ENCODE data around the gene SETD7. TPM values are rescaled to one million over a fixed set of nuclear protein-coding genes. Genes with fewer than 3 reads are reported as not detected.

Gene SETD7
- total RNA-seq, 2 experiments from 2014 or later = 12.4 to 12.5 TPM

DNA sequence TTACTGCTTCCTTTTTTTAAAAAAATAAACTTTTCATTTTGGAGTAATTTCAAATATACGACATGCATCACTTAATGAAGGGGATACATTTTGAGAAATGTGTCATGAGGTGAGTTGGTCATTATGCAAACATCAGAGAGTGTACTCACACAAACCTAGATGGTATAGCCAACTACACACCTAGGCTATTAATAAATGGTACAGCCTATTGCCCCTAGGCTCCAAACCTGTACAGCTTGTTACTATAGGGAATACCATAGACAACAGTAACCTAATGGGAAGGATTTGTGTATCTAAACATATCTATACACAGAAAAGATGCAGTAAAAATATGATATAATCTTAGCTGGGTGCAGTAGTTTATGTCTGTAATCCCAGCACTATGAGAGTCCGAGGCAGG is 29.1 kb downstream of the SETD7 start:
- Mint-ChIP-seq H3K9me3 (ENCODE audit: low read depth) (no peaks in the 10 kb centered on the region), H3K4me3 (no peak overlapping the region), H3K27ac (no peak overlapping the region), H3K27me3 (no peaks in the 10 kb centered on the region), H3K36me3 (ENCODE audit: low read depth) (peaks cover 38% of the 10 kb centered on the region), H3K4me1 (no peaks in the 10 kb centered on the region)
- ChIA-PET CTCF (interaction anchor here (0.5 kb wide), 1 partner anchor 494 kb away, joined by 4 read pairs; no protein-coding TSS in a partner anchor), POLR2A (no interaction called here)
- DNase-seq = no peak
- intact Hi-C loops (cut with DNase I, micrococcal nuclease) = no loop called here
- ATAC-seq = no peak

DNA sequence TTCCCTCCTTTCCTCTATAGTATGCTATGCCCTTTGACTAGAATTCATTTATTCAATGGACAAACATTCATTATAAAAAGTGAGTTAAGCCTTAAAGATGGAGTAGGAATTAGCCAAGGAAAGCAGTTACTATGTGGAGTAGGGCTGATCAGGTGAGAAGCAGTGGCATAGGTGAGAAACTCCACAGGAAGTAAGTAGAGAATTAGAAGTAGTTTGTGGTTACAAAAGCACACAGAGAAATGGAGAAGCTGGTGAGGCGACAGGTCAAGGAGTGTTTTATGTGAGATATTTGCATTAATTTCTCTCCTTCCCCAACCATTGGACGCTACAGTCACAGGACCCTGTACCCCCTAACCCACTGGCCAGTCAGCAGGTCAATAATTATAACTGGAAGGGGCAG is 30.6 kb downstream of the SETD7 start:
- CTCF ChIA-PET = interaction anchor here (0.7 kb wide), 1 partner anchor 1282 kb away, joined by 3 read pairs; no protein-coding TSS in a partner anchor
- no peak overlapping the region for H3K27ac Mint-ChIP-seq
- no peaks in the 10 kb centered on the region for H3K27me3 Mint-ChIP-seq
- peaks cover 42% of the 10 kb centered on the region for H3K36me3 Mint-ChIP-seq (ENCODE audit: low read depth)
- no peaks in the 10 kb centered on the region for H3K9me3 Mint-ChIP-seq (ENCODE audit: low read depth)
- H3K4me3 Mint-ChIP-seq = no peak overlapping the region
- POLR2A ChIA-PET = no interaction called here
- no peak for DNase-seq
- intact Hi-C loops (cut with DNase I, micrococcal nuclease) = no loop called here
- H3K4me1 Mint-ChIP-seq = no peaks in the 10 kb centered on the region
- no peak for ATAC-seq

DNA sequence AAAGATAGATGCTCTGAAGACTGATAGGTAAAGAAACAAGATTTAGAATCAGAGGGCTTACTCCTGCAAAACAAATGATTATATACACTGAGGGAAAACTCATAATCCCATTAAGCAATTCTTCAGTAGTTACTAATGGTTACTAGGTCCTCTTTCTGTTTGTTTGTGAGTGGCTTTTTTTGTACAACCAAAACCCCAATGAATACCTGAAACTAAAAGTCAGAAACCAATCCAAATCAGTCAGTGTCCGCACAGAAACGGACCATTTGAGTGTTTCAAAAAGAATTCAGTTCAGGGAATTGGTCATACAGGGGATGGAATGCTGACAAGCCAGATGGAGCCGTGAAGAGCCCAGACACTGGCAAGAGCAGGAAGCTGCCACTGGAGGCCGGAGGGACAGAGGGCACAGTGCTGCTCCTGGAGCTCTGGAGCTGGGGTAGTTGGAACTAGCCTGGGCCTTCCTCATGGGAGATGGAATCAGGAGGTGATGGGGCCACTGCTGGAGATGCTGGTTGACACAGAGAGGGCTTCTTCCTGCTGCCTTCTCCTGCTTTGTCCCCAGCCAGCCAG is 31.9 kb downstream of the SETD7 start:
- intact Hi-C loops (cut with DNase I, micrococcal nuclease) = no loop called here

DNA sequence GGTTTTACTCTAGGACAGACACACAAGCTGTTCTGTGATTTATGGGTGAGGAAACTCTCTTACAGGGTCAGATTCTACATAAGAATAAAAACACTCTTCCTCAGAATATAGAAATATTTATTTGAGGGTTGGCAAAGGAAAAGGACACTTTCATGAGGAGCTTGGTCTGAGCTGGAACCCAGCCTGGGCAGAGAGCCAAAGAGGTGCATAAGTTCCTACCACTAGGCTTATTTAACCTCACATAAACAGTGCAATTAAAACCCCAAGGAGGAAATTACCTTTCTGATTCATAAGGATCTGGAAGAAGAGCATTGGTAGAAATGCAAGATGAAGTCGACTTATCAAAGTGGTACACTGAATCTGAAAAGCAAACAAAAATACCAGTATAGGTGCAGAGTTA is 32.9 kb downstream of the SETD7 start:
- Mint-ChIP-seq H3K36me3 (ENCODE audit: low read depth) (peaks cover 42% of the 10 kb centered on the region), H3K27me3 (no peaks in the 10 kb centered on the region), H3K27ac (no peak overlapping the region), H3K4me3 (no peak overlapping the region), H3K4me1 (no peaks in the 10 kb centered on the region), H3K9me3 (ENCODE audit: low read depth) (no peaks in the 10 kb centered on the region)
- intact Hi-C loops (cut with DNase I, micrococcal nuclease) = no loop called here
- ChIA-PET POLR2A (no interaction called here), CTCF (no interaction called here)
- ATAC-seq (no peak), DNase-seq (no peak)

More for the DNA sequence above, 31.9 kb downstream of the SETD7 start:
- POLR2A ChIA-PET = interaction anchor here (0.6 kb wide), 1 partner anchor 311 kb away, joined by 4 read pairs; no protein-coding TSS in a partner anchor
- no peaks in the 10 kb centered on the region for H3K4me1 Mint-ChIP-seq
- no peak overlapping the region for H3K27ac Mint-ChIP-seq
- DNase-seq = no peak
- no peaks in the 10 kb centered on the region for H3K9me3 Mint-ChIP-seq (ENCODE audit: low read depth)
- H3K4me3 Mint-ChIP-seq = no peak overlapping the region
- no peaks in the 10 kb centered on the region for H3K27me3 Mint-ChIP-seq
- CTCF ChIA-PET = no interaction called here
- peaks cover 47% of the 10 kb centered on the region for H3K36me3 Mint-ChIP-seq (ENCODE audit: low read depth)
- ATAC-seq = no peak

DNA sequence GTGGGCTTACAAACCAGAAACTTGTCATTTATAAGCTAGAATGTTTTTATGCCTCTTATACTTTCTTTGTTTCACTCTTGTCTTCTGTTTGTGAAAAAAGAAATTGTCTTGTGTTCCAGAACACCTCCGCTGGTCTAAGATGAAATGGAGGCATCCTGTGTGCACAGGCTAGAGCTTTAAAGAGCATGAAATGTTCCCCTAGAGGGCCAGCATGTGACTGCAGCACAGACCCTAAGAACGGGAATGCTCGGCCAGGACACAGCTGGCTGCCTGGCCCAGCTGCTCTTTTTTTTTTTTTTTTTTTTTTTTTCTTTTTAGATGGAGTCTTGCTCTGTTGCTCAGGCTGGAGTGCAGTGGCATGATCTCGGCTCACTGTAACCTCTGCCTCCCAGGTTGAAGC is 33.6 kb downstream of the SETD7 start:
- POLR2A ChIA-PET = no interaction called here

DNA sequence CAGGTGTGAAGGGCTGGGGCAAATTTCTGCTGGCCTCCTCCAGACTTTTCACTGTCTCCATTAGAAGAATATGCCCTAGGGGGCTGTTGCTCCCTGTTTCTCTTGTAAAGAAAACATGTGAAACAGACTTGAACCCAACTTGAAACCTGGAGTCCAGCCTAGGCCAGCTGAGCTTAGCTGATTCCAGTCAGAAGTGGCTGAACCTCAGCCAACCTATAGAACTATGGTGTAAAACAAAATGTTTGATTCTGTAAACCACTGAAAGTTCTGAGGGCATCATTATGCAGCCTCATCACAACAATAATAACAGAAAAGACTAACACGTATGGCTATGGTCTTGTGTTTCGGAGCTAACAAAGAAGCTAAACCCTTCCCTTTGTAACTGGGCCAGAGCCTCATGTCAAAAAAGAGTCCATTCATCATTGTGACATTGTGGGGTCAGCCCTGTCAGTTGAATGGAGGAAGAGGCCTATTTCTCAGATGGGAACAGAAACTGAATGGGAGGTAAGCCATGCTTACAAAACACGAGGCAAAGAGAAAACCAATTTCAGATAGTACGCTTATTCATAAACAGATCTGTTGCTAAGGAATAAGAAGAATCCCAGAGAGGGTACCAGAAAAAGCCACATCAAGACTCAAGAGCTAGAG is 34.1 kb downstream of the SETD7 start:
- Mint-ChIP-seq H3K4me1 (no peaks in the 10 kb centered on the region), H3K9me3 (ENCODE audit: low read depth) (no peaks in the 10 kb centered on the region), H3K36me3 (ENCODE audit: low read depth) (peaks cover 47% of the 10 kb centered on the region), H3K4me3 (no peak overlapping the region), H3K27ac (no peak overlapping the region), H3K27me3 (no peaks in the 10 kb centered on the region)
- CTCF ChIA-PET = interaction anchor here (0.6 to 1.2 kb wide), 3 partner anchors 87 to 423 kb away, joined by 3 read pairs; no protein-coding TSS in a partner anchor
- ATAC-seq = no peak
- POLR2A ChIA-PET = no interaction called here
- no peak for DNase-seq
- intact Hi-C loops (cut with DNase I, micrococcal nuclease) = no loop called here

More for the DNA sequence above, 33.6 kb downstream of the SETD7 start:
- H3K4me3 Mint-ChIP-seq = no peak overlapping the region
- H3K27ac Mint-ChIP-seq = no peak overlapping the region
- no peaks in the 10 kb centered on the region for H3K4me1 Mint-ChIP-seq
- CTCF ChIA-PET = interaction anchor here (0.6 to 1.2 kb wide), 2 partner anchors 88 to 424 kb away, joined by 3 read pairs; no protein-coding TSS in a partner anchor
- no peaks in the 10 kb centered on the region for H3K9me3 Mint-ChIP-seq (ENCODE audit: low read depth)
- intact Hi-C loops (cut with DNase I, micrococcal nuclease) = no loop called here
- DNase-seq = no peak
- H3K27me3 Mint-ChIP-seq = no peaks in the 10 kb centered on the region
- no peak for ATAC-seq
- peaks cover 44% of the 10 kb centered on the region for H3K36me3 Mint-ChIP-seq (ENCODE audit: low read depth)

DNA sequence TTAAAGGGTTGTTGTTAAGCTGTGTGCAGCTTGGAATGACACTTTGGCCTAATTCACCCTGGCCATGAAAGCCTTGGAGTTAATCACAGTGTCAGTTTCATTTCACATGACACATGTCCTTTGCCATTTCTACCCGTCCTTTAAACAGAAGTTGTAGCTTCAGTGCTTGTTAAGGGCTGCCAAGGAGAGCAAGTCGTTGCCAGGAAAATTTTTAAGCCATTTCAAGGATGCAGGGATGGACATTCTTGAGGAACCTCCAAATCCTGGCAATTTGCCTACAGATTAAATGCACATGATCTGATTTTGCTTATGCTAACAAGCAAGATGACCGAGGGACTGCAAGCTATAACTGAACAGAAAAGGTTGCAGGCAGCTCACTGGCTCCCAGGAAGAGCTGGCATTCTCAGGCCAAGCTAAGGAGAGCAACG is 40.5 kb downstream of the SETD7 start:
- ATAC-seq = no peak
- H3K9me3 Mint-ChIP-seq (ENCODE audit: low read depth) = no peaks in the 10 kb centered on the region
- intact Hi-C loops (cut with DNase I, micrococcal nuclease) = no loop called here
- no peaks in the 10 kb centered on the region for H3K4me1 Mint-ChIP-seq
- no peak for DNase-seq
- CTCF ChIA-PET = interaction anchor here (1.1 kb wide), 1 partner anchor 13 kb away, joined by 3 read pairs; no protein-coding TSS in a partner anchor
- H3K27me3 Mint-ChIP-seq = no peaks in the 10 kb centered on the region
- H3K27ac Mint-ChIP-seq = no peak overlapping the region
- POLR2A ChIA-PET = interaction anchor here (0.6 kb wide), 2 partner anchors 107 to 1047 kb away, joined by 3 to 4 read pairs; no protein-coding TSS in a partner anchor
- no peak overlapping the region for H3K4me3 Mint-ChIP-seq
- peaks cover 49% of the 10 kb centered on the region for H3K36me3 Mint-ChIP-seq (ENCODE audit: low read depth)

DNA sequence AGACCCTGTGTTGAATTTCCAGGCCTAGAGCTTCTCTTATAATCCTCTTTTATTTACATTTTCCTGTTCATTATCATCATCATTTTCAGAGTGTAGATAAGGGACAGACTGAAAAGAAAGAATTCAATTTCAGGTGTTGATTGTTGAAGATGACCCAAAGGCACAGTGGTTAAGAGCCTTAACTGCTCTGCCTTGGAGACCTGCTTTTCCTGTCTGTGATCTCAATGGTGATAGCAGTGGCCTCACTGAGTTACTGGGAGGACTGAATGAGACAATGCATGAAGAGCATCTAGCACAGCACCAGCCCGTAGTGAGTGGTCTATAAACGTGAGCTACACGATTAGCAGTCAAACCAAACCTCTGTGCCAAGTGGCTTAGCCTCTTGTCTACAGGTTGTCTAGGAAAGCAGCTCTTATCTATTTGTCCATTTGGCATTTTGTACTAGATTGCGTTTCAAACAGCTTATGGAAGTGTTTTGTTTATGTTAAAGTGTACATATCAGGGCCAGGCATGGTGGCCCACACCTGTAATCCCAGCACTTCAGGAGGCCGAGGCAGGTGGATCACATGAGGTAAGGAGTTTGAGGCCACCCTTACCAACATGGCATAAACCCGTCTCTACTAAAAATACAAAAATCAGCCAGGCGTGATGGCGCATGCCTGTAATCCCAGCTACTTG is 41.5 kb downstream of the SETD7 start:
- POLR2A ChIA-PET = no interaction called here
- CTCF ChIA-PET = no interaction called here
- intact Hi-C loops (cut with DNase I, micrococcal nuclease) = no loop called here
- Mint-ChIP-seq H3K4me1 (no peaks in the 10 kb centered on the region), H3K9me3 (ENCODE audit: low read depth) (no peaks in the 10 kb centered on the region), H3K36me3 (ENCODE audit: low read depth) (peaks cover 46% of the 10 kb centered on the region), H3K27ac (no peak overlapping the region), H3K4me3 (no peak overlapping the region), H3K27me3 (no peaks in the 10 kb centered on the region)
- DNase-seq (no peak), ATAC-seq (no peak)

DNA sequence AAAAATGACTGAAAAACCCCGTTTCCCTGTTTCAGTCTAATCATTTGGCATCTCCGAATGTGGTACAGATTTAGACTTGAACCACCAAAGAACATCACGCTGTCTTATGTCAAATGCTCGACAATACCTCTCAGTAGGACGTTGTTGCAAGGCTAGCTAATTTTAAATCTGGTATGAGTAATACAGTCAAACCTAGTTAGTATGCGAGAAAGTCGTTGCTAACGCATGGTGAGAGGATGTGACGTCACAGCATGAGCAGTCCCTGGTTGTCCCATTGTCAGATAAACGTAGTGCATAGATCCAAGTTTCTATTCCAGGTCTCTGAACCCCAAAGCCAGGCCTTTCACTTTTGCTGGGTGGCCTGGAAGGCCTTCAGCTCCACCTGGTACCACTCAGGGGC is 44.7 kb downstream of the SETD7 start:
- intact Hi-C loops (cut with DNase I, micrococcal nuclease) = no loop called here
- H3K36me3 Mint-ChIP-seq (ENCODE audit: low read depth) = peaks cover 37% of the 10 kb centered on the region
- no peaks in the 10 kb centered on the region for H3K9me3 Mint-ChIP-seq (ENCODE audit: low read depth)
- peak; percentile 21 for DNase-seq
- no peaks in the 10 kb centered on the region for H3K27me3 Mint-ChIP-seq
- CTCF ChIA-PET = no interaction called here
- ATAC-seq = peak; percentile 65
- H3K4me3 Mint-ChIP-seq = no peak overlapping the region
- no peak overlapping the region for H3K27ac Mint-ChIP-seq
- POLR2A ChIA-PET = no interaction called here
- no peaks in the 10 kb centered on the region for H3K4me1 Mint-ChIP-seq

DNA sequence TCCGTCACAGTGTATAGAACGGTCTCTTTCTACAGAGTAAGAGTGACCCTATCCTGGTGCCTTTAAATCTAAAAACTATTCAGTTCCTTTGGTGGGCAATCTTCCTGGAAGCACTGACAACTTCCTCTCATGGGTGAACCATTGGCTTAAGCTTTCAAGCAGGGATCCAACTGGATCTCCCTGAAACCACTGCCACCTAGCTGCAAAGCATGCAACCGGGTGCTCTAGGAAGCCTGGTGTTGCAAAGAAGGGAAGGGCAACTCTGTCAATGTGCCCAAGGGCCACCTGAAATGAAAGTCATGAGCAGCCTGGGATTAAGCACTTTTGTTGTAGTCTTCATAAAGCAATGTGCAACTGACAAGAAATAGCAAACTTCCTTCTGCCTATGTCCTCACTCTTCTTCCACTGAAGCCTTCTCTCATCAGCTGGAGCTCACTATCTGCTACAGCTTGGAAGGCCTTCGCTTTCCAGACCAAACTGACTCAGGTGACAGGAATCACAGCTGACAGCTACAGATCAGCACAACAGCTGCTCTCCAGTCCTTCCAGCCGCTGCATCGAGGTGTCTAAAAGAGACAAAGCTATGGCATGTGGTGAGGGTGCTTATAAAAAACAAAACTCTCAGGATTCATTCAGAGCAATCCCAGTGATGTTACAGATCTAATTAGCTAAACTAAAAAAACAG is 46.1 kb downstream of the SETD7 start:
- DNase-seq (no peak), ATAC-seq (no peak)
- intact Hi-C loops (cut with DNase I, micrococcal nuclease) = no loop called here
- Mint-ChIP-seq H3K9me3 (ENCODE audit: low read depth) (no peaks in the 10 kb centered on the region), H3K27me3 (no peaks in the 10 kb centered on the region), H3K4me3 (no peak overlapping the region), H3K4me1 (no peaks in the 10 kb centered on the region), H3K36me3 (ENCODE audit: low read depth) (peaks cover 26% of the 10 kb centered on the region), H3K27ac (no peak overlapping the region)
- ChIA-PET POLR2A (no interaction called here), CTCF (interaction anchor here (0.6 to 0.8 kb wide), 2 partner anchors 263 to 410 kb away, joined by 3 to 4 read pairs; no protein-coding TSS in a partner anchor)

DNA sequence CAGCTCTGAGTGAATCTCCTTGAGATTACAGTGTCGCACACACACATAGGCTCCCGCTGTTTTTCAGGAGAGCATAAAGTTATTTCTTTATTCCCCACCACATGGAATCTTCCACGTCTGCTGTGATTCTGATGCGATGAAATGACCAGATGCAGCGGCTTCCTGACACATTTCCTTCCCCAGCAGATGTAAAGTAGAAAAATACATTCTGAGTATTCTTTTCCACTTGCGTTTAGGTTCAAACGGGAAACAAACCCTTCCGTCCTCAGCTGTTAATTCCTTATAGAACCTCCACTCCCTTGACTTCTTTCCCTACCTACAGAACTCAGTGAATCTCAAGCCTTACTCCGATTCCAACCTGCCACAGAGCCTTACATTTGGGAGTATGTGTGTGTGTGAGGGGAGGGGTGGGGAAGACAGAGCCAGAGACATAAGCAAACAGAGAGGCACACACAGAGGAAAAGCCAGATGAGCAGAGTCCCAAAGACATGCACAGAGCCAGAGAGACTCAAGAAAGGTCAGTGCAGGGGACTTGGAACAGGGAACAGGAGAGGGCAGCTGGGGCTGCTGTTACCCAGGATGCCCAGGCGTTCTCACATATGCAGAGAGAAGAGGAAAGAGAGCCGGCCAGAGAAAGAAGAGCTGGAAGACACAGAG is 47.3 kb downstream of the SETD7 start:
- Mint-ChIP-seq H3K9me3 (ENCODE audit: low read depth) (no peaks in the 10 kb centered on the region), H3K4me1 (no peaks in the 10 kb centered on the region), H3K27me3 (no peaks in the 10 kb centered on the region), H3K27ac (no peak overlapping the region), H3K4me3 (no peak overlapping the region), H3K36me3 (ENCODE audit: low read depth) (peaks cover 23% of the 10 kb centered on the region)
- DNase-seq (no peak), ATAC-seq (no peak)
- POLR2A ChIA-PET = no interaction called here
- intact Hi-C loops (cut with DNase I, micrococcal nuclease) = no loop called here
- CTCF ChIA-PET = interaction anchor here (0.7 kb wide), 1 partner anchor 127 kb away, joined by 3 read pairs; no protein-coding TSS in a partner anchor
